ENCODE measurements around the gene OGFOD2.

OGFOD2 gene

GRCh38 chr12:122929148-122929538, 45.9 kb upstream of the OGFOD2 start:
- Histone ChIP-seq H3K36me3 (ENCODE audit: insufficient read depth, low read length) (no peaks in the 10 kb centered on the region), H3K27me3 (ENCODE audit: insufficient read depth, low read length) (0 out of 2 replicates have a peak, but pooled peaks cover 4% of the 10 kb centered on the region), H3K79me2 (ENCODE audit: insufficient read depth, low read length) (no peaks in the 10 kb centered on the region), H3K27ac (ENCODE audit: low read depth, low read length, poor library complexity, severe bottlenecking) (no peak overlapping the region), H3K4me3 (ENCODE audit: low read depth, low read length, poor library complexity, severe bottlenecking) (no peak overlapping the region), H2AFZ (ENCODE audit: low read length) (no peak overlapping the region), H3K9me2 (ENCODE audit: low read depth, low read length) (no peaks in the 10 kb centered on the region), H4K20me1 (ENCODE audit: insufficient read depth, low read length) (no peaks in the 10 kb centered on the region), H3K4me1 (ENCODE audit: insufficient read depth, low read length, severe bottlenecking) (no peaks in the 10 kb centered on the region), H3F3A (ENCODE audit: insufficient read depth, low read length) (no peaks in the 10 kb centered on the region), H3K4me2 (ENCODE audit: low read length) (no peak overlapping the region), H3K9me3 (ENCODE audit: low read length) (no peaks in the 10 kb centered on the region), H3K9ac (ENCODE audit: low read length) (no peak overlapping the region)
- no peak for TF ChIP-seq CTCF (IDR thresholded peaks at IDR 0.05; ENCODE audit: low read length)
- no peak for TF ChIP-seq EZH2 (IDR thresholded peaks at IDR 0.05; ENCODE audit: borderline replicate concordance, low read length)

GRCh38 chr12:122929812-122930211, 45.2 kb upstream of the OGFOD2 start:
- Histone ChIP-seq H3K27me3 (ENCODE audit: insufficient read depth, low read length) (0 out of 2 replicates have a peak, but pooled peaks cover 4% of the 10 kb centered on the region), H3K27ac (ENCODE audit: low read depth, low read length, poor library complexity, severe bottlenecking) (no peak overlapping the region), H3K36me3 (ENCODE audit: insufficient read depth, low read length) (no peaks in the 10 kb centered on the region), H3K79me2 (ENCODE audit: insufficient read depth, low read length) (no peaks in the 10 kb centered on the region), H4K20me1 (ENCODE audit: insufficient read depth, low read length) (no peaks in the 10 kb centered on the region), H3K4me3 (ENCODE audit: low read depth, low read length, poor library complexity, severe bottlenecking) (no peak overlapping the region), H3K9me3 (ENCODE audit: low read length) (no peaks in the 10 kb centered on the region), H2AFZ (ENCODE audit: low read length) (no peak overlapping the region), H3K9ac (ENCODE audit: low read length) (no peak overlapping the region), H3K9me2 (ENCODE audit: low read depth, low read length) (no peaks in the 10 kb centered on the region), H3K4me2 (ENCODE audit: low read length) (no peak overlapping the region), H3F3A (ENCODE audit: insufficient read depth, low read length) (no peaks in the 10 kb centered on the region), H3K4me1 (ENCODE audit: insufficient read depth, low read length, severe bottlenecking) (no peaks in the 10 kb centered on the region)
- TF ChIP-seq CTCF (IDR thresholded peaks at IDR 0.05; ENCODE audit: low read length) (no peak), EZH2 (IDR thresholded peaks at IDR 0.05; ENCODE audit: borderline replicate concordance, low read length) (no peak)

- no peak overlapping the region for H3K4me2 ChIP-seq (ENCODE audit: low read length)
- H3K27ac ChIP-seq (ENCODE audit: low read depth, low read length, poor library complexity, severe bottlenecking), result no peak overlapping the region
- no peaks in the 10 kb centered on the region for H3K79me2 ChIP-seq (ENCODE audit: insufficient read depth, low read length)
Measured at GRCh38 chr12:122932207-122932606, 42.8 kb upstream of the OGFOD2 start.

More at GRCh38 chr12:122932207-122932606, 42.8 kb upstream of the OGFOD2 start:
- Histone ChIP-seq H3K9ac (ENCODE audit: low read length) (no peak overlapping the region), H3K9me2 (ENCODE audit: low read depth, low read length) (no peaks in the 10 kb centered on the region), H3K36me3 (ENCODE audit: insufficient read depth, low read length) (no peaks in the 10 kb centered on the region), H4K20me1 (ENCODE audit: insufficient read depth, low read length) (no peaks in the 10 kb centered on the region), H3K9me3 (ENCODE audit: low read length) (no peaks in the 10 kb centered on the region), H3K27me3 (ENCODE audit: insufficient read depth, low read length) (0 out of 2 replicates have a peak, but pooled peaks cover 4% of the 10 kb centered on the region), H3F3A (ENCODE audit: insufficient read depth, low read length) (no peaks in the 10 kb centered on the region), H3K4me1 (ENCODE audit: insufficient read depth, low read length, severe bottlenecking) (no peaks in the 10 kb centered on the region), H3K4me3 (ENCODE audit: low read depth, low read length, poor library complexity, severe bottlenecking) (no peak overlapping the region), H2AFZ (ENCODE audit: low read length) (no peak overlapping the region)
- TF ChIP-seq EZH2 (IDR thresholded peaks at IDR 0.05; ENCODE audit: borderline replicate concordance, low read length) (no peak), CTCF (IDR thresholded peaks at IDR 0.05; ENCODE audit: low read length) (no peak)
